HUES64 (cell line): Measurements from ENCODE around the gene TSKU.
"Not testable (repeated sequence)": the region's sequence is repeated elsewhere in the genome, so short reads cannot be mapped to it uniquely, and the experiment has no call there.

Experiments used
- H3K27ac ChIP-seq: 2 replicates; pipeline ENCODE4 v1.7.0; 2013; ENCODE audit warnings: low read depth, low read length, inconsistent platforms
- H3K27me3 ChIP-seq: 2 replicates; pipeline ENCODE4 v1.6.1; 2013; ENCODE audit warnings: mild to moderate bottlenecking, low read length; ENCODE audit not compliant: insufficient read depth
- H3K36me3 ChIP-seq: 2 replicates; pipeline ENCODE4 v1.6.1; 2013; ENCODE audit warnings: mild to moderate bottlenecking, low read length; ENCODE audit not compliant: insufficient read depth
- H3K4me1 ChIP-seq: 2 replicates; pipeline ENCODE4 v1.6.1; 2013; ENCODE audit warnings: mild to moderate bottlenecking, low read length, moderate library complexity; ENCODE audit not compliant: insufficient read depth
- H3K4me3 ChIP-seq: 2 replicates; pipeline ENCODE4 v1.5.1; 2013; ENCODE audit warnings: mild to moderate bottlenecking, low read length, moderate library complexity
- H3K9ac ChIP-seq: 2 replicates; pipeline ENCODE4 v1.6.1; 2013; ENCODE audit warnings: mild to moderate bottlenecking, low read depth, low read length
- H3K9me3 ChIP-seq: 2 replicates; pipeline ENCODE4 v1.6.1; 2013; ENCODE audit warnings: low read depth, low read length; ENCODE audit not compliant: insufficient read depth
- WGBS: fragments of 150-250, 120-280 bp; methylation state at CpG from one replicate; pipeline ENCODE4 v1.1.7; 2013; ENCODE audit warnings: missing lambda C conversion rate; 5-methylcytosine and 5-hydroxymethylcytosine counted together

The TSKU gene

GRCh38 chr11:76822406-76822805, 39.2 kb downstream of the TSKU start:
- 100% methylated on average over 1 of the region's 1 CpG for WGBS
- H3K9ac ChIP-seq = no peak overlapping the region
- no peaks in the 10 kb centered on the region for H3K27me3 ChIP-seq
- peaks cover 2% of the 10 kb centered on the region; the same call in 1 of the 2 replicates for H3K4me1 ChIP-seq
- H3K36me3 ChIP-seq = no peaks in the 10 kb centered on the region
- peaks cover 13% of the 10 kb centered on the region; the same call in 1 of the 2 replicates for H3K9me3 ChIP-seq
- H3K27ac ChIP-seq = no peak overlapping the region
- H3K4me3 ChIP-seq = no peak overlapping the region

GRCh38 chr11:76823481-76824028, 40.4 kb downstream of the TSKU start:
- WGBS = 79% methylated on average over 9 of the region's 9 CpGs
- Histone ChIP-seq H3K27ac (no peak overlapping the region), H3K27me3 (no peaks in the 10 kb centered on the region), H3K9ac (no peak overlapping the region), H3K36me3 (no peaks in the 10 kb centered on the region), H3K4me1 (peaks cover 2% of the 10 kb centered on the region; the same call in 1 of the 2 replicates), H3K9me3 (0 out of 2 replicates have a peak, but pooled peaks cover 9% of the 10 kb centered on the region), H3K4me3 (no peak overlapping the region)

- Histone ChIP-seq H3K36me3 (no peaks in the 10 kb centered on the region), H3K4me3 (no peak overlapping the region), H3K27me3 (no peaks in the 10 kb centered on the region), H3K4me1 (peaks cover 2% of the 10 kb centered on the region; the same call in 1 of the 2 replicates), H3K27ac (no peak overlapping the region), H3K9me3 (0 out of 2 replicates have a peak, but pooled peaks cover 9% of the 10 kb centered on the region), H3K9ac (no peak overlapping the region)
- WGBS = 82% methylated on average over 9 of the region's 9 CpGs
Observed at GRCh38 chr11:76824083-76824939, 41.2 kb downstream of the TSKU start.

- H3K9ac ChIP-seq = no peak overlapping the region
Observed at GRCh38 chr11:76824980-76825725, 42.0 kb downstream of the TSKU start.

DNA sequence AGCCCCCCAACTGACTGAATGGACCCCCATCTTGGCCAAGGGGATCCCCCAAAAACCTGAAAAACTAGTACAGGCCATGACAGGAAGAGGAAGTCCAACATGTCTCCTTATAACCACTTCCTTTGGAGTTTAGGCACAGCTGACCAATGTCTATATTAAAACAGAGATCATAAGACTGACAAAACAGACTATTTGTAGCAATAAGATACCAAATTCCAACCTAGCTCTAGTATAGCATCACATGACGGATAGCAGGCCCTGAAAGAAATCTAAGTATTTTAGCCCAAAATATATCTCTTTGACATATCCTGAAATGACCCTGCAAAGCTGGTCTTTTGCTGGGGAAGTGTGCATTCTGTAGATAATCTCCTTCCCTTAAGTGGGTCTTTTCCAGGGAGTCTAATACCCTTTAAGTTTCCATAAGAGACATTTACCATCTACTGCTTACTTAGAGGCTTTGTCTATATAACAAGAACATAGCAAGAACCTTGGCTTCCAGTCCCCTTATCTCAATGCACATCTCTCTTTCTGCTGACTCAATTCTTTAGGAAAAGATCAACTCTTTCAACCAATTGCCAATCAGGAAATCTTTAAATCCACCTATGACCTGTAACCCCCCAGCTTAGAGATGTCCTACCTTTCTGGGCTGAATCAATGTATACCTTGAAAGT, 42.7 kb downstream of the TSKU start:
- 93% methylated on average over 1 of the region's 1 CpG for WGBS
- H3K27me3 ChIP-seq = no peaks in the 10 kb centered on the region
- peaks cover 2% of the 10 kb centered on the region; the same call in 1 of the 2 replicates for H3K4me1 ChIP-seq
- no peak overlapping the region for H3K4me3 ChIP-seq
- H3K9ac ChIP-seq = no peak overlapping the region
- no peaks in the 10 kb centered on the region for H3K36me3 ChIP-seq
- H3K9me3 ChIP-seq = 0 out of 2 replicates have a peak, but pooled peaks cover 4% of the 10 kb centered on the region
- no peak overlapping the region for H3K27ac ChIP-seq

More at GRCh38 chr11:76824980-76825725, 42.0 kb downstream of the TSKU start:
- no peaks in the 10 kb centered on the region for H3K36me3 ChIP-seq
- no peak overlapping the region for H3K4me3 ChIP-seq
- WGBS = 88% methylated on average over 5 of the region's 5 CpGs
- H3K27ac ChIP-seq = no peak overlapping the region
- H3K27me3 ChIP-seq = no peaks in the 10 kb centered on the region
- peaks cover 2% of the 10 kb centered on the region; the same call in 1 of the 2 replicates for H3K4me1 ChIP-seq
- 0 out of 2 replicates have a peak, but pooled peaks cover 9% of the 10 kb centered on the region for H3K9me3 ChIP-seq

GRCh38 chr11:76826508-76826907, 43.4 kb downstream of the TSKU start:
- WGBS = no CpG with 5 or more reads among the region's 3 CpGs
- not testable (repeated sequence) for H3K4me3 ChIP-seq, H3K9me3 ChIP-seq, H3K4me1 ChIP-seq, H3K9ac ChIP-seq, H3K36me3 ChIP-seq, H3K27me3 ChIP-seq, H3K27ac ChIP-seq

DNA sequence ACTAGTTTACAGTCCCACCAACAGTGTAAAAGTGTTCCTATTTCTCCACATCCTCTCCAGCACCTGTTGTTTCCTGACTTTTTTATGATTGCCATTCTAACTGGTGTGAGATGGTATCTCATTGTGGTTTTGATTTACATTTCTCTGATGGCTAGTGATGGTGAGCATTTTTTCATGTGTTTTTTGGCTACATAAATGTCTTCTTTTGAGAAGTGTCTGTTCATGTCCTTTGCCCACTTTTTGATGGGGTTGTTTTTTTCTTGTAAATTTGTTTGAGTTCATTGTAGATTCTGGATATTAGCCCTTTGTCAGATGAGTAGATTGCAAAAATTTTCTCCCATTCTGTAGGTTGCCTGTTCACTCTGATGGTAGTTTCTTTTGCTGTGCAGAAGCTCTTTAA, 43.8 kb downstream of the TSKU start:
- not testable (repeated sequence) for H3K36me3 ChIP-seq, H3K4me3 ChIP-seq, H3K9me3 ChIP-seq, H3K4me1 ChIP-seq, H3K9ac ChIP-seq, H3K27ac ChIP-seq, H3K27me3 ChIP-seq

GRCh38 chr11:76830639-76831327, 47.6 kb downstream of the TSKU start:
- no peak overlapping the region for H3K27ac ChIP-seq
- H3K27me3 ChIP-seq = no peaks in the 10 kb centered on the region
- H3K9me3 ChIP-seq = no peaks in the 10 kb centered on the region
- WGBS = 97% methylated on average over 9 of the region's 9 CpGs
- H3K4me1 ChIP-seq = no peaks in the 10 kb centered on the region
- H3K9ac ChIP-seq = no peak overlapping the region
- no peaks in the 10 kb centered on the region for H3K36me3 ChIP-seq
- no peak overlapping the region for H3K4me3 ChIP-seq

DNA sequence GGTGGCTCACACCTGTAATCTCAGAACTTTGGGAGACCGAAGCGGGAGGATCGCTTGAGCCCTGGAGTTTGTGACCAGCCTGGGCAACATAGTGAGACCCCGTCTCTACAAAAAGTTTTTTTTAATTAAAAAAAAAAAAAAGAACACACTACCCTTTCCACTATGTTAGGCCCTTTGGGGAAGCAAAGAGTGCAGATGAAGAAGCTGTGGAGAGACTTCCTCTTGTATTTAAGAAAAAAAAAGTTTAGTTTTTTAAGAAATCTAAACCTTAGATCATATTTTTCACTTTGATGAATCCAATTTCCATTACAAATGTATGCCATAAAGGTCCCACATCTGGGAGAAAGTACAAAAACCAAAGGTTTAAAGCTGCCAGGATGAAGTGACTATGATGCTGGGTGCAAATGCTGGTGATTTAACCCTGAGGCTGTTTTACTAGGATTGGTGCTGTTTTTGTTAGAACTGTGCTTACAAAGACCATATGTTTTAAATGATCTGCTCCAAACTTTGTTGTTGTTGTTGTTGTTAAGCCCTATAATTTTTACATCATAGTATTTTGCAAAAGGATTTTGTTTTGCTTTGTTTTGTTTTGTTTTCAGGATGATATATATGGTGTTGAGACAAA, 48.6 kb downstream of the TSKU start:
- no peaks in the 10 kb centered on the region for H3K9me3 ChIP-seq
- no peaks in the 10 kb centered on the region for H3K27me3 ChIP-seq
- no peak overlapping the region for H3K9ac ChIP-seq
- no peaks in the 10 kb centered on the region for H3K4me1 ChIP-seq
- no peak overlapping the region for H3K4me3 ChIP-seq
- no peak overlapping the region for H3K27ac ChIP-seq
- H3K36me3 ChIP-seq = no peaks in the 10 kb centered on the region
- 87% methylated on average over 3 of the region's 4 CpGs for WGBS

DNA sequence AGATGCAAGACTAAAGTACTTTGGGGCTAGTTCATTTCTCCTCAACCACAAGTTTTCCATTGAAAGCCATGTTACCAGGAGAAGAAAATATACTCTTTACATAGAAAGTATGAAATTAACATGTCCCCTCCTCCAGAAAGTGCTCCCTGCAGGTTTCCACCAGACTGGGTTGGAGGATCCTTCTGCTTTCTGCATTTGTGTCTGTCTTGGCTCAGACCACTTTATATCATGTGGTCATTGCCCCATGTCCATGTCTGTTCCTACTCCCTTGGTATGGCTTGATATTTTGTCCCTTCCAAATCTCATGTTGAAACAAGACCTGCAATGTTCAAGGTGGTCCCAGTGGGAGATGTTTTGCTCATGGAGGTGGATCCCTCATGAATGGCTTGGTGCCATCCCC, 49.2 kb downstream of the TSKU start:
- Histone ChIP-seq H3K4me1 (no peaks in the 10 kb centered on the region; the same call in 1 of the 2 replicates), H3K36me3 (no peaks in the 10 kb centered on the region), H3K9ac (no peak overlapping the region), H3K27me3 (no peaks in the 10 kb centered on the region), H3K4me3 (no peak overlapping the region), H3K27ac (no peak overlapping the region), H3K9me3 (no peaks in the 10 kb centered on the region)
